ENCODE measurements around the gene EHBP1.

DNA sequence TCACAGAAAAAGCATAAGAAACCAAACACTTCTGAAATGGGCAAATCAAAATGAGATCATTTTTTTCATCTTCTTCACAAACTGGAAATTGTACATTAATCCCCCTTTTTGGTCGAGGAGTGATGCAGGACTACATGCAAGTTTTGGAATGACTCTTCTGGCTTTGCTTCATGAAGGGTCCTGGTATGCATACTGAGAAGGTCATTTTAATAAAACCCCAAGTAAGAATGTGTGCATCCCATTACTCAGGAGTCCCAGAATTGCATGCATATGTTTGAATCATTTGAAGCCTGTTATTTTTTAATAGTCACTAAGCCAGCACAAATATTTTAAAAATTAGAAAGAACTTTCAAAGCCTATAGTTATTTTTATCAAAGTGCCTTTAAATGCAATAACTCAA is 16.7 kb upstream of the EHBP1 start:
- TF ChIP-seq POLR2AphosphoS5 (IDR thresholded peaks at IDR 0.05; ENCODE audit: low read depth, low read length) (no peak), FOXP2 (optimal IDR thresholded peaks at IDR 0.05; ENCODE audit: borderline replicate concordance, extremely low read depth, extremely low read length, insufficient read depth) (no peak), TAF1 (IDR thresholded peaks at IDR 0.05; ENCODE audit: borderline replicate concordance, insufficient read depth, low read length) (no peak)
- TF ChIP-seq, protein P1, sequence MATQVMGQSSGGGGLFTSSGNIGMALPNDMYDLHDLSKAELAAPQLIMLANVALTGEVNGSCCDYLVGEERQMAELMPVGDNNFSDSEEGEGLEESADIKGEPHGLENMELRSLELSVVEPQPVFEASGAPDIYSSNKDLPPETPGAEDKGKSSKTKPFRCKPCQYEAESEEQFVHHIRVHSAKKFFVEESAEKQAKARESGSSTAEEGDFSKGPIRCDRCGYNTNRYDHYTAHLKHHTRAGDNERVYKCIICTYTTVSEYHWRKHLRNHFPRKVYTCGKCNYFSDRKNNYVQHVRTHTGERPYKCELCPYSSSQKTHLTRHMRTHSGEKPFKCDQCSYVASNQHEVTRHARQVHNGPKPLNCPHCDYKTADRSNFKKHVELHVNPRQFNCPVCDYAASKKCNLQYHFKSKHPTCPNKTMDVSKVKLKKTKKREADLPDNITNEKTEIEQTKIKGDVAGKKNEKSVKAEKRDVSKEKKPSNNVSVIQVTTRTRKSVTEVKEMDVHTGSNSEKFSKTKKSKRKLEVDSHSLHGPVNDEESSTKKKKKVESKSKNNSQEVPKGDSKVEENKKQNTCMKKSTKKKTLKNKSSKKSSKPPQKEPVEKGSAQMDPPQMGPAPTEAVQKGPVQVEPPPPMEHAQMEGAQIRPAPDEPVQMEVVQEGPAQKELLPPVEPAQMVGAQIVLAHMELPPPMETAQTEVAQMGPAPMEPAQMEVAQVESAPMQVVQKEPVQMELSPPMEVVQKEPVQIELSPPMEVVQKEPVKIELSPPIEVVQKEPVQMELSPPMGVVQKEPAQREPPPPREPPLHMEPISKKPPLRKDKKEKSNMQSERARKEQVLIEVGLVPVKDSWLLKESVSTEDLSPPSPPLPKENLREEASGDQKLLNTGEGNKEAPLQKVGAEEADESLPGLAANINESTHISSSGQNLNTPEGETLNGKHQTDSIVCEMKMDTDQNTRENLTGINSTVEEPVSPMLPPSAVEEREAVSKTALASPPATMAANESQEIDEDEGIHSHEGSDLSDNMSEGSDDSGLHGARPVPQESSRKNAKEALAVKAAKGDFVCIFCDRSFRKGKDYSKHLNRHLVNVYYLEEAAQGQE (IDR thresholded peaks at IDR 0.05; ENCODE audit: insufficient read depth in 1 of 2, low read depth in 2 of 2, low read length in 2 of 2) = no peak
